Measurements from ENCODE around the gene OPA3. TPM values are rescaled to one million over a fixed set of nuclear protein-coding genes. Genes with fewer than 3 reads are reported as not detected.
"Not testable (repeated sequence)": the region's sequence is repeated elsewhere in the genome, so short reads cannot be mapped to it uniquely, and the experiment has no call there.

Gene OPA3
- total RNA-seq, 1 donor from 2014 or later = 12.5 TPM

DNA sequence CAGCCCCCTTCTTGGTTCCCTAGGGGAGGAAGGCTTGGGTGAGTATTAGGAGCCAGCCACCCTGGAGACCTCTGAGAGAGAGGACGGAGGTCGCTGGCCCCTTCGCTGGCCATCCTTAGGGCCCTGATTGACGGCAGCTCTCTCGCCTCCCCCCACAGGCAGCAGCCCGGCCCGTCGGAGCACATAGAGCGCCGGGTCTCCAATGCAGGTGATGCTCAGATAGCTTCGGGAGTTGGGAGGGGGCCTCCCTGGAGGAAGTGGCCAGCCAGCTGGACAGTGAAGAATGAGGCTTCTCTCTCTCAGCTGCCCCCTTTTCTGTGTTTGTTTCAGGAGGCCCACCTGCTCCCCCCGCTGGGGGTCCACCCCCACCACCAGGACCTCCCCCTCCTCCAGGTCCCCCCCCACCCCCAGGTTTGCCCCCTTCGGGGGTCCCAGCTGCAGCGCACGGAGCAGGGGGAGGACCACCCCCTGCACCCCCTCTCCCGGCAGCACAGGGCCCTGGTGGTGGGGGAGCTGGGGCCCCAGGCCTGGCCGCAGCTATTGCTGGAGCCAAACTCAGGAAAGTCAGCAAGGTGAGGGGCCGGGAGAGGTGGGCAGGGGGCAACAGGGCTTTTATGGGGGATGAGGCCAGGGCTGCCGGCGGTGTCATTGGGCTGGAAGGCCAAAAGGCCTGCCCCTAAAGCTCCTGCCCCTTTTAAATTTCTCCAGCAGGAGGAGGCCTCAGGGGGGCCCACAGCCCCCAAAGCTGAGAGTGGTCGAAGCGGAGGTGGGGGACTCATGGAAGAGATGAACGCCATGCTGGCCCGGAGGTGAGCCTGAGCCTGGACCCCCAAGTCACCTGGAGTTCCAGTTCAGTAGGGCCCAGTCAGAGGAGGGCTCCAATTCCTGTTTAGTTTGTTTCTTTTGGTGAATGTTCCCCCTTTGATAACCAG, 62.3 kb downstream of the OPA3 start:
- no peak for DNase-seq (ENCODE audit: low spot score)

DNA sequence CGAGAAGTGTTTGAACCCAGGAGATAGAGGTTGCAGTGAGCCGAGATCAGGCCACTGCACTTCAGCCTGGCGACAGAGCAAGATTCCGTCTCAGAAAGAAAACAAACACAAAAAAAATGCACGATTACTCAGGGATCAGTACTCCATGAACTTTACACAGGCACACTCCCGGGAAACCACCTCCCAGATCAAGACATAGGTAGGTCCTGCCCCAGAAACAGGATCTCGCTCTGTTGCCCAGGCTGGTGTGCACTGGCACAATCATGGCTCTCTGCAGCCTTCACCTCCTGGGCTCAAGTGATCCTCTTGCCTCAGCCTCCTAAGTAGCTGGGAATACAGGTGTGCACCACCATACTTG, 66.2 kb downstream of the OPA3 start:
- DNase-seq (ENCODE audit: low spot score) = no peak

DNA sequence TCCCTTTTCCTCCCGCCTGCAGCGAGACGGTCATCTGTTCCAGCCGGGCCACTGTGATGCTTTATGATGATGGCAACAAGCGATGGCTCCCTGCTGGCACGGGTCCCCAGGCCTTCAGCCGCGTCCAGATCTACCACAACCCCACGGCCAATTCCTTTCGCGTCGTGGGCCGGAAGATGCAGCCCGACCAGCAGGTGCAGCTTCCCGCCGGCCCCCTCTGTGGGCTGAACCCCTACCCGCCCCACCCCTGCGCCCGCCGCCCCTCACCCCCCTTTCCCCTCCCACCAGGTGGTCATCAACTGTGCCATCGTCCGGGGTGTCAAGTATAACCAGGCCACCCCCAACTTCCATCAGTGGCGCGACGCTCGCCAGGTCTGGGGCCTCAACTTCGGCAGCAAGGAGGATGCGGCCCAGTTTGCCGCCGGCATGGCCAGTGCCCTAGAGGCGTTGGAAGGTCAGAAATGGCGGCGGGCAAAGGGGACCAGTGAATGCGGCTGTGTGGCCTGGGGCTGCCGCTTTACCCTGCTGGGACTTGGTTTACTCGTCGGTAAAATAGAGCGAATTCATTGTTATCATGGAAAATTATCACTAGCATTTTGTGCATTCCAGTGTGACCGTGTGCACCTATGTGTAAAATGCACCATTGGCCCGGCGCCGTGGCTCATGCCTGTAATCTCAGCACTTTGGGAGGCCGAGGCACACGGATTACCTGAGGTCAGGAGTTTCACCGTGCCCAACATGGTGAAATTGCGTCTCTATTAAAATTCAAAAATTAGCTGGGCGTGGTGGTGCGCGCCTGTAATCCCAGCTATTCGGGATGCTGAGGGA, 66.7 kb downstream of the OPA3 start:
- DNase-seq (ENCODE audit: low spot score) = no peak

DNA sequence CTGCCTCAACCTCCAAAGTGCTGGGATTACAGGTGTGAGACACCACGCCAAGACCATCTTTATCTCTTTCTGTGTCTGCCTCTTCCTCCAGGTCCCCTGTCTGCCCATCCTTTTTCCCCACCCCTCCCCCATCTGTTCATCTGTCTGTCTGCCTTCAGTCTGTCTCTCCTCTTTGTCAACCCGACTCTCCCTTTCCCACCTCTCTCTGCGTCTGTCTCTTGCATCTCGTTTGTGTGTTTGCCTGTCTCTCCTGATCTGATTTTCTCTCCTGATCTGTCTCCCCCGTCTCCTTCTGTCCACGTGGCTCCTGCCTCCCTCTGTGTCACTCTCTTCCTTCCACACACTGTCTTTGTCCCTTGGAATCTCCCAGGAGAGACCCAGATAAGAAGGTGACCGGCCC, 67.4 kb downstream of the OPA3 start:
- DNase-seq (ENCODE audit: low spot score) = no peak

DNA sequence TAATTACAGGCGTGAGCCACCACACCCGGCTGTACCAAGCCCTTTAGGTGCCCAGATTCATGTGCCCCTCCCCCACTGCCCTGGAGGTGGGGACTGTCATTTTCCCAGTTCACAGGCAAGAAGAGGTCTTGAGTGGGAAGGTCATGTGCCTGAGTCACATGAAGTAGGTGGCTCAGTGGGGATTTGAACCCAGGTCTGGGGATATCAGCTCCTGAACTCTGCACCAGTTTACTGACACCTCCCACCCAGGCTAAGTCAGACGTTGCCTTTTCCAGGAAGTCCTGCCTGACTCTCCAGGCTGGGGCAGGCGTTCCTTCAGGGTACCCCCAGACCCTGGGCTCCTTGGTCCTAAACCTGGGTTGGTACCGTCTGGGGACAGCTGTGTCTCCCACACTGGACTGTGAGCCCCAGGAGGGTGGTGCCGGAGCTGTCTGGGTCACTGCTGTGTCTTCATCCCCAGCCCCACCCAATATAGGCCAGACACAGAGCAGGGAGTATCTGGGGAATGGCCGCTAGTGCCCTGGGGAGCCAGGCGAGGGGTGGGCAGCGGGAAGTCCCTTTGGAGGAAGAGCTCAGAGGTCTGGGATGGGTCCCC, 68.7 kb downstream of the OPA3 start:
- DNase-seq (ENCODE audit: low spot score) = no peak

DNA sequence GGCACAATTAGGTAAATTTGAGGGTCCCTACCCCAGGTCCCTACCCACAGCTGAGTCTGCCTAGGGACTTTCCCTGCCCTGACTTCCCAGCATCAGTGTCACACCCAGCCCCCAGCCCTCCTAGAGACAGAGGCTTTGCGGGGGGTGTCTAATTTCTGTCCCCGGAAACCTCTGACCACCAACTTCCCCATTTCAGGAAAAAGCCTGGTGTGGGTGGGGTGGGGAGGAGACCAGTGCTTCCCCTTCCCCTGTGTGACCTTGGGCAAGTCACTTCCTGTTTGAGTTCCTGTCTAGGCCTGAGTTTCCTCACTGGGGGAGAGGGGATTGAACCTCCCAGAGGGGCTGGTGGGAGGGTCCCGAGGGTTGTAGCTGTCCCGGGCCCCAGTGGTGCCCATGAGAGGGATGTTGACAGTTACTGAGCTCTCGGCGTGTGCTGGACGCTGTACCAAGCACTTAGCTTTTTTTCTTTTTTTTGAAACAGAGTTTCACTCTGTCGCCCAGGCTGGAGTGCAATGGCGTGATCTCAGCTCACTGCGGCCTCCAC, 69.4 kb downstream of the OPA3 start:
- DNase-seq (ENCODE audit: low spot score) = no peak

DNA sequence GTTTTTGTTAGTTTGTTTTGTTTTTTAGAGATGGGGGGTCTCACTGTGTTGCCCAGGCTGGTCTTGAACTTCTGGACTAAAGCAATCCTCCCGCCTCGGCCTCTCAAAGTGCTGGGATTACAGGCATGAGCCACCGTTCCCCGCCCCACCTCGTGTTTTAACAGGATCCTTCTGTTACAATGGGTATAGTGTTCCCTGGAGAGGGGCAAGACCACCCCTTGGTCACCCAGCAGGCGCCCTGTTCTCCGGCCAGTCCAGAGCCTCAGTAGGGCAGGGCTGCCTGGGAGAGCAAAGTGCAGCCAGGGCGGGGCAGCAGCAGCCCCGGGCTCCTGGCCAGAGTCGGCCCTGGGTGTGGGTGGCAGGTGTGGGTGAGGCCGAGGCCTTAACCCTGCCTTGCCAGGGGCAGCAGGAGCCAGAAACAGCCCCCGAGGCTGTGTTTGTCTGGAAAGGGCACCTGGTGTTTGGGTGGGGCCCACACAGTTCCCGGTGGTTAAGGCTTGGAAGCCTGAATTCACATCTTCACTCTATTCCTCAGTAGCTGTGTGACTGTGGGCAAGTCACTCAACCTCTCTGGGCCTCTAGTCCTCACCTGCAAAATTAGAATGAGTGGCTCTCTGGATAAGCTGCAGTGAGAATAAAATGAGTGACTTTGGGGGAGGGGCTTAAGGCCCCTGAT, 70.1 kb downstream of the OPA3 start:
- DNase-seq (ENCODE audit: low spot score) = no peak

DNA sequence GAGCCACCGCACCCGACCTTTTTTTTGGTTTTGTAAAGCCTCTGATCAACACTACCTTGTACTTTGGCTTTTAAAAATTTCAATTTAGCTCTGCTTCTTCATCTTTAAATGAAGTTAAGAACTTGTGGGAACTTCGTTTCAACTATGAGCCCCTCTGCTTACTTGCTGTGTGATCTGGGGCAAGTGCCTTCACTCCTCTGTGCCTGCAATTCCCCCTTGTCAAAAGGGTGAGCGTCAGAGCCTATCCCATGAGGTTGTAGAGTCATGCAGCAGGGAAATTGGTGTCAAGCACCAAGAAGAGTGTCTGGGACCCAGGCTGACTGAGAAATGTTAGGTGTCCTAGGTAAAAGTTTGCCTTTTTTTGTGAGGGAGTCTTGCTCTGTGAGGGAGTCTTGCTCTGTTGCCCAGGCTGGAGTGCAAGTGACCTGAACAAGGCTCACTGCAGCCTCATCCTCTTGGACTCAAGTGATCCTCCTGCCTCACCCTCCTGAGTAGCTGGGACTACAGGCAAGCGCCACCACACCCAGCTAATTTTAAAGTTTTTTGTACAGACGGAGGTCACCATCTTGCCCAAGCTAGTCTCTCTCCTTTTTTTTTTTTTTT, 71.6 kb downstream of the OPA3 start:
- DNase-seq (ENCODE audit: low spot score) = no peak

DNA sequence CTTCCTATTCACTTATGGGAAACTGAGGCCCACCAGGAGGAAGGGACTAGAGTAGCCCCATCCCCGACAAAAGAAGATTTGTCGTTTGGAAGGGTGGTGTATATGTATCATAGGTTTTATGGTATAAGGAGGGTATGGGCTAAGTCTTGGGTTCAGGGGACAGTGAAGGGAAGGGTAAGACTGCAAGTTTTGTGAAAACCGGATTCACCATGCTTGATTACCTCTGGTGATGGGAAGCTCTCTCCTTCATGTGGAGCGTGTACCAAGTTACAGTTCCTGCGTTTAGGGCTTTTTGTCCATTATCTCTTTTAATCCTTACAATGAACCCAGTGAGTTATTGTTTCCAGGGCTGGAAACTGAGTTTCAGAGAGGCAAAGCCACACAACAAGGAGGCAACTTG, 73.5 kb downstream of the OPA3 start:
- no peak for DNase-seq (ENCODE audit: low spot score)

DNA sequence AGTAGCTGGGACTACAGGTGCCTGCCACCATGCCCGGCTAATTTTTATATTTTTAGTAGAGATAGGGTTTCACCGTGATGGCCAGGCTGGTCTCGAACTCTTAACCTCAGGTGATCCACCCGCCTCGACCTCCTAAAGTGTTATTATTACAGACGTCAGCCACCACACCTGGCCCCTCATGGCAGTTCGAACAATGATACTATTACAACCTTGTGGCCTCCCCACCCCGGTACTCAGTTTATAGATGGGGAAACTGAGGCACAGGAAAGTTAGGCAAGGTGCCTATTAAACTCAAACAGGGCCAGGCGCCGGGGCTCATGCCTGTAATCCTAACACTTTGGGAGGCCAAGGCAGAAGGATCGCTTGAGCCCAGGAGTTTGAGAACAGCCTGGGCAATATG, 74.2 kb downstream of the OPA3 start:
- not testable (repeated sequence) for DNase-seq (ENCODE audit: low spot score)

DNA sequence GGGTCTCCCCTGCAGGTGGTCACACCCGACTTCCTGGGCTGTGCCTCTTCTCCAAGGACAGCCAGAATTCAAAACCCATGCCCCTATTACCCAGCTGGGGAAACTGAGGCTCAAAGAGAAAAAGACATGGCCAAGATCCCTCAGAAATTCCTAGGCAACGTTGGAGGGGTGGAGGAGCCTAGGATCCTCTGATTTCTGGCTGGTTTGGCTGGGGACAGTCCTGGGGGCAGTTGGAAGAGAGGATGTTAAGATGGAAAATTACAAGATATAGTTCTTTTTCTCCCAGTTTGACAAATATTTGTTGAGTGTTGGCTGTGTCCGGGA, 74.9 kb downstream of the OPA3 start:
- DNase-seq (ENCODE audit: low spot score) = no peak

DNA sequence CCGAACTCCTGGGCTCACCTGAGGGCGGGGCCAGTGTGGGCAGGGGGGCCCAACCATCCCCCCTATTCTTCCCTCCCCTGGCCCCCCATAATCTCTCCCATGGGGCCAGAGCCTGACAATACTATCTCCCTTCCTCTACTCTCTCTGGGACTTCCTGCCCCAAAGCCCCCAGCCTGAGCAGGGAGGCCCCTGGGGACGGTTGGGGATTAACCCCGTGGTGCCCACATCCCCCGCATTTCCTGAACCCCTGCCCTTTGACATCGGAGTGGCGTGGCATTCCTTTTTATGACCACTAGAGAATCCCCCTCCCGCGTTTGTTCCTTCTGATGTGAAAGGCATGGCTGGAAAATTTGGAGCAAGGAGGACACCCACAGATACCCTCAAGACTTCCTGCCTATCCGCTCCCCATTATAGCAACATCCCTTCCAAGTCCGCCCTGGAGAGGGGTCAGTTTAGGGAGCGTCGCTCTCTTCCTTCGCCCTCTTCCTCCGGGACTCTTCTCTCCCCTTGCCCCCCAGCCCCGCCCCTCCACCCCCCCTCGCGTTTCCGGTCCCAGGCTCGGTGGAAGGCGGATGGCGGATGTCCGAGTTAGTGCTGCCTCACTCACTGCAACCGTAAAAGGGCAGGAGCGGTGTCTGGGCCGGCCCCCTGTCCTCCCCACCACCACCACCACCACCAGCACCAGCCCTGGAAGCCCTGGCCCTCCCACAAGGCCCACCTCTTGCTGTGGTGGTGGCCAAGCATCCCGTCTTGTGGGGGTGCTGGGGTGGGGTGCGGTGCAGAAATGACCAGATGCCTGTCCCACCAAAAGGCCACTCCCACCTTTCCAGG, 75.5 kb downstream of the OPA3 start:
- DNase-seq (ENCODE audit: low spot score) = no peak

DNA sequence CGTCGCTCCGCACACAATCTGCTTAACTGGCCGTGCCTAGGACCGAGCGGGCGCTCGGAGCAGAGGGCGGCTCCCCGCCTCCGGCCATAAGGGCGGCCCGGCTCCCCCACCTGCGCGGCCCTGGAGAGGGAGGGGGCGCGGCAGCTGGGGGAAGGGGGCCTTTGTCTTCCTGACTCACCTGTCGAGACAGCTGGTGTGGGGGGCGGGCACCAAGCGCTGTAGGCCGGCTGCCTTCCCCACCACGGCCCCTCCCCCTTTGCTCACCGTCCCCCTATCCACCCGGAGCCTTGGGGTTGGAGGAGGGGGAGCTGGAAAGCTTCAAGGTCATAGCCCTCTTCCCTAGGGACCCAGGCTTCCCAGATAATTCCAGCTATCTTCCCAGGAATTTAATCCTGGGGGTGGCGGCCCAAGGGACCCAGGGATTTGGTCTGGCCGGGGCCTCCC, 76.2 kb downstream of the OPA3 start:
- no peak for DNase-seq (ENCODE audit: low spot score)

DNA sequence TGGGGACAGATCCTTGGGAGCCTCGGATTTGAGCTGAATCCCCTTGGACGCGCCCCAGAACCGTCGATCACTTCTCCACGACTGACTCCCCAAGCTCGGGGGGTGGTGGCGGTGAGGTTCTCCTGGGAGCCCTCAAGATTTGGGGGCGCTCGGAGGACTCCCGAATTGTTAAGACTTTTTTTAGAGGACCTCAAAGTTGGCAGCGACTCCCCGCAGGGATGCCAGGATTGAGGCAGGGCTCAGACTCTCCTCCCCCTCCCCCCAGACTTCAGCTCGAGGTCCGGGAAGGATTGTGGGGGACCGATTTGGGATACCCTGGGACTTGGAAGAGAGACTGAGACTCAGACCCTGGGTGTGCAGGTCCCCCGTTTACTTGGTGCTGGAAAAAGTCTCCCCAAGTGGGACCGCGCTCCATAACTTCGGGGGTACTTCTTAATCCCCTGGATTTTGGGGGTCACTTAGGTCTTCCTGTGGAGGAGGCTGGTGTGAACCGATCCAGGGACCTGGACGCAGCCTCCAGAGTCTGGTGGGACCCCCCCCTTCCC, 76.7 kb downstream of the OPA3 start:
- no peak for DNase-seq (ENCODE audit: low spot score)

DNA sequence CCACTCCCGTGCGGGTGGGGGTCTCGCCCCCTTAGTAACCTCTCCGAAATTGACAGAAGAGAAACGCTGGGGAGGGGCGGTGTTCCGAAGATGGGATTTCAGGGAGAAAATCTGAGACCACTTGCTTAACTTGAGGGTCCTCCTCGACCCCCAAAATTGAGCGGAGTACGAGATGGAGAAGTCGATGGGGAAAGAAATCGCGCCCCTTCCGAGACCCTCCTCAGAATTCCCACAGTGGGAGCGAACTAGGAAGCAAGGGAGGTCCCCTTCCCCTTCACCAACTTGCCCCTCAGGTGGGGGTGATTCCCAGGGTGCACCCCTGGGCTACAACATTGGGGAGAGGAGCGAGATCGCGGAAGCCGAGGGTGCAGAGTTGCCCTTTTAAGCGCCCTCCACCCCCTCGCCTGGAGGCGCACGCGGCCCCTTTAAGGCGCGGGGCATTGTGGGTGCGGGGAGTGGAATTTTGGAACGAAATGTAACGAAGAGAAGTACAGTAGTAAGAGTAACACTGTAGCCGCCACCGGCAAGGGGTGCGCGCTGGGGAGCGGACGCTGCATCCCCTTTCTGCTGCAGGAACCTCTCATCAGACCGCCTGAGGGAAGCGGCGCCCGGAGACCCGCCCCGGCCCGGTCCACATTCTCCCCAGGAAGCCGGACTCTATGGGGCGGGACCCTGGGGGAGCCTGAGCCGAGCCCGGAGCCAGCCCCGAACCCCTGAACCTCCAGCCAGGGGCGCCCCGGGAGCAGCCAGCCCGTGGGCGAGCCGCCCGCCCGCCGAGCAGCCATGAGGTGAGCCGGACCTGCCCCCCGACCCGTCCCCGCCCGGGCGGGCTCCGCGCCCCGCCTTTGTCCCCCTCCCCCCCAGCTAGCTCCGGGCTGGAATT, 77.4 kb downstream of the OPA3 start, which contains the start of gene VASP:
TSS of gene VASP (plus strand) at position 491 of the 883 bp plus-strand sequence. CDS start at position 784, 293 bp downstream.
- DNase-seq (ENCODE audit: low spot score) = peak; percentile 93

DNA sequence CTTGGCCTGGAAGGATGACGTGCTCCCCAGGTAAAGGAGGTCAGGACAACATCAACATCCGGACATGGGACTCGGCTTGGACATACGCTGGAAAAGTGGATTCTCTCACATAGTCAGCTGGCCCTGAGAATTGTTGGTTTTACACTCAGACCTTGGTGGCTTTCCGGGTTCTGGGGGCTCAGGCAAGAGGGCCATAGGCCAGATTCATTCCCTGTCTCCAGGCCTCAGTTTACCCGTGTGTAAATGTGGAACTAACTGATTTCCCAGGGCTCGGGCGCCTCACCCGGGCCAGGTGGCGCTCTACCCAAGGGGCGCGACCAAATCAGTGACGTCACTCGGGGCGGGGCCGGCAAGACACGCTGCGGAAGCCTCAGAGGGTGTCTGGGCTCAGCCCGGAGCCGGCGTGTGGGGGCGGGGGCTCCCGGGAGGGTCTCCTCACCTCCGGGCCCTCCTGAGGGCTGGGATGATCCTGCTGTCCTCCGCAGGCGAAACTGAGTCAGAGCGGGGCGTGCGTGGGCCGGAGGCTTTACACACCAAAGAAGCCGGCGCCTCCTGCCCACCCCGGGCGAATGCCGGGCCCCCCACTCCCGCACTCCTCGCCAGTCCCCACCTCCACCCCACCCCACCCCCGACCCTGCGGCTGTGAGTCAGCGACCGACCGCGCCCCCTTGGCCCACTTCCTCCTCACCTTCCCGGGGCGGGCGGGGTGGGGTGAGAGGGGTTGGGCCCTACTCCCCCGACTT, 78.2 kb downstream of the OPA3 start:
- DNase-seq (ENCODE audit: low spot score) = peak; percentile 98

DNA sequence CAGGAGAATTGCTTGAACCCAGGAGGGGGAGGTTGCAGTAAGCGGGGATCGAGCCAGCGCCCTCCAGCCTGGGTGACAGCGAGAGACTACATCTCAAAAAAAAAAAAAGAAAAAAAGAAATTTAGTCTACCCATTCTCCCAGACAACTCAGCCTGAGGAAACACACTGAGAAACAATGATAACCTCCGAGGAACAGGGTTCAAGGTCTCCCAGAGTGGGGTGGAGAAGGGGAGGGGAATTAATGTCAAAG, 78.7 kb downstream of the OPA3 start:
- no peak for DNase-seq (ENCODE audit: low spot score)

Data from mesenteric fat pad (tissue), 1 donor.